NB4 (cell line): ENCODE measurements around the gene SSBP4.

ENCODE experiments used
- POLR2A ChIP-seq: IDR thresholded peaks from 2 replicates; pipeline ENCODE4 v1.6.1; 2011; ENCODE audit warnings: mild to moderate bottlenecking; ENCODE audit not compliant: insufficient read length; ENCODE audit errors: extremely low read depth
- TF ChIP-seq, protein P1 (sequence below): IDR thresholded peaks from one replicate; pipeline ENCODE4 v1.5.1; 2012; ENCODE audit warnings: low read depth, low read length

DNA sequence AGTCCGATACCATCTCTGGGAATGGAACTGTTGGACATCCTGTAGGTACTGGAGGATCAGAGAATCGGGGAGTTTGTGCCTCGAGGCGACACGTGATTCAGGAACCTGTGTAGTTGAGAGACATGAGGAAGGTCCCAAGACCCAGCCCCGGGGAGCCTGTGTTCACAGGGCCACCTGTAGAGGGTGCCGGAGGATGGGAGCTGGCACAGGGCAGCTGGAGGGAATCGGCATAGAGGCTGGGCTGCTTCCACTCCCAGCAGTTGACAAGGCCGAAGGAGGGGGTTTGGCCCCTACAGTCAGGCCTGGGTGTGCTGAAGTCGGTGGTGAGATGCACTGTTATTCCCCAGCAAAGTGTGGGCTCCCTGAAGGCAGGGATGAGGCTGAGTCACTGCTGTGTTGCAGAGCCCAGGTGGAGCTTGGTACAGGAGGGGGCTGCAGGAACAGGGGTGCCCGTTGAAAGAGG lies 21.2 kb downstream of the SSBP4 start:
- TF ChIP-seq POLR2A: no peak
- TF ChIP-seq, protein P1, sequence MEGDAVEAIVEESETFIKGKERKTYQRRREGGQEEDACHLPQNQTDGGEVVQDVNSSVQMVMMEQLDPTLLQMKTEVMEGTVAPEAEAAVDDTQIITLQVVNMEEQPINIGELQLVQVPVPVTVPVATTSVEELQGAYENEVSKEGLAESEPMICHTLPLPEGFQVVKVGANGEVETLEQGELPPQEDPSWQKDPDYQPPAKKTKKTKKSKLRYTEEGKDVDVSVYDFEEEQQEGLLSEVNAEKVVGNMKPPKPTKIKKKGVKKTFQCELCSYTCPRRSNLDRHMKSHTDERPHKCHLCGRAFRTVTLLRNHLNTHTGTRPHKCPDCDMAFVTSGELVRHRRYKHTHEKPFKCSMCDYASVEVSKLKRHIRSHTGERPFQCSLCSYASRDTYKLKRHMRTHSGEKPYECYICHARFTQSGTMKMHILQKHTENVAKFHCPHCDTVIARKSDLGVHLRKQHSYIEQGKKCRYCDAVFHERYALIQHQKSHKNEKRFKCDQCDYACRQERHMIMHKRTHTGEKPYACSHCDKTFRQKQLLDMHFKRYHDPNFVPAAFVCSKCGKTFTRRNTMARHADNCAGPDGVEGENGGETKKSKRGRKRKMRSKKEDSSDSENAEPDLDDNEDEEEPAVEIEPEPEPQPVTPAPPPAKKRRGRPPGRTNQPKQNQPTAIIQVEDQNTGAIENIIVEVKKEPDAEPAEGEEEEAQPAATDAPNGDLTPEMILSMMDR: peak; percentile 29
